ENCODE data around the gene WDR19.

Gene WDR19

DNA sequence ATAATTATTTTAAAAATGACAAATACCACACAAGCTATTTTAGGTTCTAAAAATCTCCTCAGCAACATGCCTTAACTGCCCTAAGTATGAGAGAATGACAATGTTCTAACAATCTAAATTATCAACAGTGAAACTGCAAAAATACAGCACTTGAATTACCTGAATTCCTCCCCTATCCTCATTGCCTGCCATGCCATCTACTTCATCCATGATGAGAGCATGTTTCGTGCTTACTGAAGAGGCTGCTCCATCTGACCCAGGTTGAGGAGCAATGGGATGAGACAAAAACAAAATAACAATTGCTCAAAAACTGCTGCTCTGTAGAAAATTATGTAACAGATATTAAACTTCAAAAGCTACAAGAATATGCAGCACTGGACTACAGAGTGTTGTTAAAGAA lies 120.6 kb downstream of the WDR19 start:
- TF ChIP-seq TAF1 (IDR thresholded peaks at IDR 0.05; ENCODE audit: low read depth) = no peak
- no peak for TF ChIP-seq EP300 (IDR thresholded peaks at IDR 0.05; ENCODE audit: borderline replicate concordance)
- TF ChIP-seq CEBPB (IDR thresholded peaks at IDR 0.05) = no peak
- no peak for TF ChIP-seq CREB1 (IDR thresholded peaks at IDR 0.05; ENCODE audit: low read depth)
- TF ChIP-seq RAD21 (IDR thresholded peaks at IDR 0.05; ENCODE audit: low read depth) = no peak
- no peak for TF ChIP-seq YY1 (IDR thresholded peaks at IDR 0.05; ENCODE audit: low read depth)
- TF ChIP-seq NFIC (IDR thresholded peaks at IDR 0.05) = no peak
- TF ChIP-seq TCF12 (IDR thresholded peaks at IDR 0.05; ENCODE audit: low read depth) = no peak
- TF ChIP-seq ZBTB7A (IDR thresholded peaks at IDR 0.05; ENCODE audit: low read depth) = no peak
- TF ChIP-seq TEAD4 (IDR thresholded peaks at IDR 0.05) = no peak
- TF ChIP-seq USF1 (IDR thresholded peaks at IDR 0.05) = no peak
- TF ChIP-seq EGR1 (IDR thresholded peaks at IDR 0.05) = no peak
- TF ChIP-seq MAX (IDR thresholded peaks at IDR 0.05) = no peak
- TF ChIP-seq, protein P1, sequence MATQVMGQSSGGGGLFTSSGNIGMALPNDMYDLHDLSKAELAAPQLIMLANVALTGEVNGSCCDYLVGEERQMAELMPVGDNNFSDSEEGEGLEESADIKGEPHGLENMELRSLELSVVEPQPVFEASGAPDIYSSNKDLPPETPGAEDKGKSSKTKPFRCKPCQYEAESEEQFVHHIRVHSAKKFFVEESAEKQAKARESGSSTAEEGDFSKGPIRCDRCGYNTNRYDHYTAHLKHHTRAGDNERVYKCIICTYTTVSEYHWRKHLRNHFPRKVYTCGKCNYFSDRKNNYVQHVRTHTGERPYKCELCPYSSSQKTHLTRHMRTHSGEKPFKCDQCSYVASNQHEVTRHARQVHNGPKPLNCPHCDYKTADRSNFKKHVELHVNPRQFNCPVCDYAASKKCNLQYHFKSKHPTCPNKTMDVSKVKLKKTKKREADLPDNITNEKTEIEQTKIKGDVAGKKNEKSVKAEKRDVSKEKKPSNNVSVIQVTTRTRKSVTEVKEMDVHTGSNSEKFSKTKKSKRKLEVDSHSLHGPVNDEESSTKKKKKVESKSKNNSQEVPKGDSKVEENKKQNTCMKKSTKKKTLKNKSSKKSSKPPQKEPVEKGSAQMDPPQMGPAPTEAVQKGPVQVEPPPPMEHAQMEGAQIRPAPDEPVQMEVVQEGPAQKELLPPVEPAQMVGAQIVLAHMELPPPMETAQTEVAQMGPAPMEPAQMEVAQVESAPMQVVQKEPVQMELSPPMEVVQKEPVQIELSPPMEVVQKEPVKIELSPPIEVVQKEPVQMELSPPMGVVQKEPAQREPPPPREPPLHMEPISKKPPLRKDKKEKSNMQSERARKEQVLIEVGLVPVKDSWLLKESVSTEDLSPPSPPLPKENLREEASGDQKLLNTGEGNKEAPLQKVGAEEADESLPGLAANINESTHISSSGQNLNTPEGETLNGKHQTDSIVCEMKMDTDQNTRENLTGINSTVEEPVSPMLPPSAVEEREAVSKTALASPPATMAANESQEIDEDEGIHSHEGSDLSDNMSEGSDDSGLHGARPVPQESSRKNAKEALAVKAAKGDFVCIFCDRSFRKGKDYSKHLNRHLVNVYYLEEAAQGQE (IDR thresholded peaks at IDR 0.05; ENCODE audit: low read depth) = no peak
- no peak for TF ChIP-seq FOXM1 (IDR thresholded peaks at IDR 0.05; ENCODE audit: borderline replicate concordance, low read depth)

- TF ChIP-seq ZBTB7A (IDR thresholded peaks at IDR 0.05; ENCODE audit: low read depth) = no peak
- TF ChIP-seq TEAD4 (IDR thresholded peaks at IDR 0.05) = 0 out of 2 replicates have a peak, but pooled peaks have one; percentile 34
These were observed 121.5 kb downstream of the WDR19 start for GRCh38 chr4:39303871-39304270.

DNA sequence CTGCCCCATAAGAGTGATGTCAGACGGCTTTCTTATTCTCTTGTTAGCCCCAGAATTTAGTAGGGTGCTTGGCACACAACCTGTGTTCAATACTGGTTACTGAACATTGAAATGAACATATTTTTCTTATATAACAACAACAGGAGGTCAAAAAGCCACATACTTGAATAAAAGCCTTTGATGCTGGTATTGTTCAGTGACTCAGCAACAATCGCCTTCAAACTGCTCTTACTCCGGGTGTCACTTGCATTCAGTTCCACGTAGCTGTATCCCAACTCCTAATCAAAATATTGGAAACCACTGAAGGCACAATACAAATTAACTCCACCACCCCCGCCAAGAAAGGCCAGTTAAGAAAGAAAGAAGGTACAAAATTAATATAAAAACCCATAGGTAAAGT lies 122.3 kb downstream of the WDR19 start:
- TF ChIP-seq RAD21 (IDR thresholded peaks at IDR 0.05; ENCODE audit: low read depth) = no peak
- TF ChIP-seq TEAD4 (IDR thresholded peaks at IDR 0.05) = no peak
- no peak for TF ChIP-seq NFIC (IDR thresholded peaks at IDR 0.05)
- TF ChIP-seq, protein P1 (IDR thresholded peaks at IDR 0.05; ENCODE audit: low read depth) = no peak

GRCh38 chr4:39305912-39306677 lies 123.8 kb downstream of the WDR19 start:
- TF ChIP-seq MAX (IDR thresholded peaks at IDR 0.05) = no peak
- TF ChIP-seq TCF12 (IDR thresholded peaks at IDR 0.05; ENCODE audit: low read depth) = no peak
- no peak for TF ChIP-seq RAD21 (IDR thresholded peaks at IDR 0.05; ENCODE audit: low read depth)
- TF ChIP-seq USF1 (IDR thresholded peaks at IDR 0.05) = no peak
- no peak for TF ChIP-seq TEAD4 (IDR thresholded peaks at IDR 0.05)
- TF ChIP-seq FOXM1 (IDR thresholded peaks at IDR 0.05; ENCODE audit: borderline replicate concordance, low read depth) = no peak
- TF ChIP-seq EGR1 (IDR thresholded peaks at IDR 0.05) = no peak

DNA sequence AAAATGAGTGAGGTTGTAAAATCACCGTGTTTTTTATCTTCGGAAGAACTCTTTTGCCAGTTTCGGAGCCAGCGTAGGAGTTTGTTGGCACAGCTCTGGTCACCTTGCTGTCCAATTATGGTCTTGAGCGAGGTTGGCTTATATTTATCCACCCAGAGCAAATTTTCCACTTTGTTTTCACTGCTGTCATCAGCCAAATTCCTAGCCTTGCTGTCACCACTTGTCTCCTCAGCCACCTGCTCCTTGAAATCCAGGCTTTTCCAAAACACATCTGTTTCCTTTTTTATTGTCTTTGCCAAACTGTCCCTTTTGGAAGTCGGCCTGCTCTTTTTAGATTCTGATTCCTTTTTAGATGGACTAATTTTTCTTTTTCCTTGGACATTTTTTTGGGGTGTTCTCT lies 126.3 kb downstream of the WDR19 start:
- TF ChIP-seq NFIC (IDR thresholded peaks at IDR 0.05) (no peak), CEBPB (IDR thresholded peaks at IDR 0.05) (no peak), TEAD4 (IDR thresholded peaks at IDR 0.05) (no peak), ZBTB7A (IDR thresholded peaks at IDR 0.05; ENCODE audit: low read depth) (no peak), EGR1 (IDR thresholded peaks at IDR 0.05) (no peak), TAF1 (IDR thresholded peaks at IDR 0.05; ENCODE audit: low read depth) (no peak), YY1 (IDR thresholded peaks at IDR 0.05; ENCODE audit: low read depth) (no peak), USF1 (IDR thresholded peaks at IDR 0.05) (no peak), CREB1 (IDR thresholded peaks at IDR 0.05; ENCODE audit: low read depth) (no peak), EP300 (IDR thresholded peaks at IDR 0.05; ENCODE audit: borderline replicate concordance) (no peak), TCF12 (IDR thresholded peaks at IDR 0.05; ENCODE audit: low read depth) (no peak), RAD21 (IDR thresholded peaks at IDR 0.05; ENCODE audit: low read depth) (no peak), MAX (IDR thresholded peaks at IDR 0.05) (no peak), FOXM1 (IDR thresholded peaks at IDR 0.05; ENCODE audit: borderline replicate concordance, low read depth) (no peak)
- TF ChIP-seq, protein P1 (IDR thresholded peaks at IDR 0.05; ENCODE audit: low read depth) = no peak

Measured in Ishikawa (cell line).